NCI-H146 treated with DMSO at 0.1 percent for 48 hours (cell line): ENCODE data around the gene ZNF610.
"Not testable (repeated sequence)": the region's sequence is repeated elsewhere in the genome, so short reads cannot be mapped to it uniquely, and the experiment has no call there.

ENCODE experiments used
- DNase-seq: peaks from one replicate; lab custom pipeline; 2025; ENCODE audit not compliant: unreplicated experiment; lab: John Stamatoyannopoulos, UW

Gene ZNF610

GRCh38 chr19:52336117-52336790, at the start of gene ZNF610:
Gene ZNF610, plus strand, starts transcription at chr19:52336243. Its CDS starts 12,930 bp downstream, at chr19:52349173.
- DNase-seq, result peak; percentile 65

GRCh38 chr19:52286256-52286655, 49.8 kb upstream of the ZNF610 start:
- DNase-seq, result no peak

- no peak for DNase-seq
These were observed 44.3 kb upstream of the ZNF610 start for GRCh38 chr19:52291781-52292180.

- DNase-seq, result not testable (repeated sequence)
These were observed 43.1 kb upstream of the ZNF610 start for GRCh38 chr19:52292946-52293345.

GRCh38 chr19:52296400-52296772, 39.7 kb upstream of the ZNF610 start:
- no peak for DNase-seq

- DNase-seq, result peak; percentile 80
These were observed 39.1 kb upstream of the ZNF610 start, which contains the start of gene ZNF480 for GRCh38 chr19:52296773-52297600. Gene ZNF480, plus strand, starts transcription at chr19:52297169. Its CDS starts 3,244 bp downstream, at chr19:52300413.

GRCh38 chr19:52297601-52298364, 38.3 kb upstream of the ZNF610 start:
- peak; percentile 6 for DNase-seq

GRCh38 chr19:52307275-52307674, 28.8 kb upstream of the ZNF610 start:
- no peak for DNase-seq

- no peak for DNase-seq
These were observed 13.6 kb upstream of the ZNF610 start for GRCh38 chr19:52322429-52322828.

- DNase-seq, result no peak
These were observed 4.3 kb upstream of the ZNF610 start for GRCh38 chr19:52331757-52332156.

- DNase-seq, result no peak
These were observed 301 bp upstream of the ZNF610 start for GRCh38 chr19:52335768-52336116.

- DNase-seq, result no peak
These were observed 843 bp downstream of the ZNF610 start for GRCh38 chr19:52336791-52337381.

GRCh38 chr19:52339022-52339421, 3.0 kb downstream of the ZNF610 start:
- not testable (repeated sequence) for DNase-seq

- DNase-seq, result peak; percentile 55
These were observed 7.5 kb downstream of the ZNF610 start for GRCh38 chr19:52343548-52343947.

- no peak for DNase-seq
These were observed 9.1 kb downstream of the ZNF610 start for GRCh38 chr19:52345162-52345561.

- DNase-seq, result peak; percentile 4
These were observed 15.5 kb downstream of the ZNF610 start for GRCh38 chr19:52351512-52351911.

GRCh38 chr19:52366414-52366824, 30.4 kb downstream of the ZNF610 start:
- no peak for DNase-seq

- peak; percentile 87 for DNase-seq
These were observed 33.7 kb downstream of the ZNF610 start, which contains the start of gene ZNF880 for GRCh38 chr19:52369559-52370340. Gene ZNF880, plus strand, starts transcription at chr19:52369923. Its CDS starts 43 bp downstream, at chr19:52369966.

GRCh38 chr19:52370341-52370710, 34.3 kb downstream of the ZNF610 start:
- DNase-seq, result no peak

- no peak for DNase-seq
These were observed 55.1 kb downstream of the ZNF610 start for GRCh38 chr19:52391135-52391534.
